Stimulated activated CD4-positive, alpha-beta T cell treated with anti-CD3 and anti-CD28 coated beads, Interleukin-4, amount 100 ng/mL, for 24 hours (primary cell): ENCODE measurements around the gene PTPRN2.
"Not testable (repeated sequence)": the region's sequence is repeated elsewhere in the genome, so short reads cannot be mapped to it uniquely, and the experiment has no call there.

ENCODE experiments used
- DNase-seq: peaks from one replicate; pipeline ENCODE4 v3.0.0-alpha.2; 2020

The PTPRN2 gene

DNA sequence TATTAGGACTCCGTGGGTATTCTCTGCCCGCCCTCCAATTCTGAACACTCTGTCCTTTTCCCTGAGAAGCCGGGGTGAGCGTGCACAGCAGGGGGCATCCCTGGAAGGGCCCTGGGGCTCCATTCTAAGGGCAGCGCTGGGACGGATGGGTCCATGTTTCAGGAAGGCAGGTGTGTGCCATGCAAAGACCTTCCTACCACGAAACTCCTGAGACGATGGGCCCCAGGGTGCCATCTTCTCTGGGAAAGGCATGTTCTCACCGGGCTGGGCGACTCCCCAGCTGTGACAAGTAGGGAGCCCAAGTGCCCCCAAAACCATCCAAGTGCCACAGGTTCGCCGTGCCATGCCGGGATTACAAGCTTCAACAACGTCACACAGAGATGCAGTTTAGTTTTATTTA, 994.1 kb downstream of the PTPRN2 start:
- no peak for DNase-seq

DNA sequence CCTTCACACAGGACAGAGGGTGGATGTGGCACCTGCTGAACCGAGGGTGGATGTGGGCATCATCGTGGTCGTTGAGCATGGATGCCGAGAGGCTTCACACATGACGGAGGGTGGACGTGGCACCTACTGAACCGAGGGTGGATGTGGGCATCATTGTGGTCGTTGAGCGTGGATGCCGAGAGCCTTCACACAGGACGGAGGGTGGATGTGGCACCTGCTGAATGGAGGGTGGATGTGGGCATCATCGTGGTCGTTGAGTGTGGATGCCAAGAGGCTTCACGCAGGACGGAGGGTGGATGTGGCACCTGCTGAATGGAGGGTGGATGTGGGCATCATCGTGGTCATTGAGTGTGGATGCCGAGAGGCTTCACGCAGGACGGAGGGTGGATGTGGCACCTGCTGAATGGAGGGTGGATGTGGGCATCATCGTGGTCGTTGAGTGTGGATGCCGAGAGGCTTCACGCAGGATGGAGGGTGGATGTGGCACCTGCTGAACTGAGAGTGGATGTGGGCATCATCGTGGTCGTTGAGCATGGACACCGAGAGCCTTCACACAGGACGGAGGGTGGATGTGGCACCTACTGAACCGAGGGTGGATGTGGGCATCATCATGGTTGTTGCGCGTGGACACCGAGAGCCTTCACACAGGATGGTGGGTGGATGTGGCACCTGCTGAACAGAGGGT, 994.8 kb downstream of the PTPRN2 start:
- not testable (repeated sequence) for DNase-seq

DNA sequence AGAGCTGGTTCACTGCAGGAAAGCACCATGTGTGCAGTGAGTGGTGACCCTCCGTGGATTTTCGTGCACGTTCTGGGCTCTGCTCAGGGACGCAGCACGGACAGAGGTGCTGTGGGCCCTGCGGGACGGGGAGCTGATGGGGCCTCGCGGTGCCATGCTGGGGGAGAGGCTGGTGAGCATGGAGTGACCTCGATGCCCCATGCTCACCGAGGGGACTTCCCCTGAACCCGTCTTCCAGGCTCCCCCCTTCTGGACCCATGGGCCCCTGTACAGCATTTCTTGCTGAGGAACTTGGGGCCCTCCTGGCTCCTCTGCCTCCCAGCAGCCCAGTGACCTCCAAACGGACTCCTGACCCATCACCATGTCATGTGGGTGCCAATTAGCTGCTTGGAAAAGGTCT, 997.1 kb downstream of the PTPRN2 start:
- DNase-seq: no peak

DNA sequence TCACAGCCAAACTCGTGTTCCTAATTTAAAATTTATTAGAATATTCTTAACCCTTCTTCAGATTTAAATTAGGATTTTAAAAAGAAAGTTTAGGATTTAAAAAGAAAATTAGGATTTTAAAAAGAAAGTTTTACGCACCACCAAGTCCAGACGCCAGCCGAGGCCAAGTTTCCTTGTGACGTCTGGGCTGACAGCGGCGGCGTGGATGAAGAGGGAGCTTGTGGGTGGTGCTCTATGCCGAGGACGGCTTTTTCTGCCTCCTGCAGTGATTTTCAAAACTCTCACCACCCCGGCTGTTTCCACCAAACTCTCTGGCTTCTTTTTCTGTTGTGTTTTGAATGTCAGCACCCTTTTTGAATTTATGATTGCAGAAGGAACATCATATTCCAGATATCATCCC, 997.9 kb downstream of the PTPRN2 start:
- DNase-seq: no peak

DNA sequence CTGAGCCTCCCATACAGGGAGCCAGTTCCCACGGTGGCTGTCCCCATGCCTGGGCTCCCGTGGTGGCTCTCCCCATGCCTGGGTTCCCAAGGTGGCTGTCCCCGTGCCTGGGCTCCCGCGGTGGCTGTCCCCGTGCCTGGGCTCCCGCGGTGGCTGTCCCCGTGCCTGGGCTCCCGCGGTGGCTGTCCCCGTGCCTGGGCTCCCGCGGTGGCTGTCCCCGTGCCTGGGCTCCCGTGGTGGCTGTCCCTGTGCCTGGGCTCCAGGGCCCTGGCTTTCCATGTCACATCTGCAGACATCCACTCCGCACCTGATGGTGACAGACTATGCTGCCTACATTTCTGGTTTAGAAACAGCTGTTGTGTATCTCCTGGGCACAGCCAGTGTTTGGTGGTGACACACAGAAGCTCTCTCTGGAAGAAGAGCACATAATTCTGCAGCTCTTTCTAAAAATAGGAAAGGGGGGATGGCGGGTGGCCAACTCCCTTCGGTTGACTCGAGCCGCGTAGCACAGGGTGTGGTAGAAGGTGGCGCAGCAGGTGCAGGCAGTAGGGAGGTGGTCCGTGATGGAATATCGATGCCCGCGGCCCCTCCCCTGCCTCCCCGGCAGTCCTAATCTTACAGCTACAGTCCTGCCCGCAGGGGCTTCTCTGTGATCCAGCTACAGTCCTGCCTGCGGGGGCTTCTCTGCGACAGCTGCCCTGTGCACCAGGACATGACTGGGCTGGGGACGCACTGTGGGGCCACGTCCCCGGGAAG, 999.6 kb downstream of the PTPRN2 start:
- no peak for DNase-seq

DNA sequence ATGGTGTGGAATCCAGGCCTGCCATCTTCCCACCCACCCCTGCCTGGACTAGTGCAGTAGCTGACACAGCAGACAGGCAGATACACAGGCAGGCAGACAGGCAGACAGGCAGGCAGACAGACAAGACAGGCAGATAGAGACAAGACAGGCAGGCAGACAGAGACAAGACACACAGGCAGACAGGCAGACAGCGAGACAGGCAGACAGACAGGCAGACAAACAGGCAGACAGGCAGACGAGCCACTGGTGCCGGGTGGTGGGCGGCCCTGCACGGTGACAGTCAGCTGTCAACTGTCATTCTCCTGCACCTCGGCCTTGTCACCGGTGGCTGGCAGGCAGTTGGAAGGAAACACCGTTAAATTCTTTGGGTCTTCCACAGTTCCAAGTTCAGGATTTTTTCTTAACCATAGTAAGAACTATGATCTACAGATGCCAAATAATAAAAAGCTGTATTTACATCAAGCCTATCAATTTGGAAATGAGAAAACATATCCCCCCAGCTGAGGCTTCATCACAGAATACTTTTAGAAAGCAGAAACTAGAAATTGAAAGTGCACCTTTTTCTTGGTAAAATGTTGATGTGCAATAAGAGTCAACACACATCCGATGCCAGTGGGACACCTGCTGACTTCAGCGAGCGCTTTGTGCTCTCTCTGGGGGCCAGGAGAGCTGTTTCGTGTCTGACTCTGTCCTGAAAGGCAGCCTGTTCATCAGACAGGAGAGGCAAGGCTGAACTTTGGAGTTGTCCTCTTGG, 1000.4 kb downstream of the PTPRN2 start:
- DNase-seq: no peak

DNA sequence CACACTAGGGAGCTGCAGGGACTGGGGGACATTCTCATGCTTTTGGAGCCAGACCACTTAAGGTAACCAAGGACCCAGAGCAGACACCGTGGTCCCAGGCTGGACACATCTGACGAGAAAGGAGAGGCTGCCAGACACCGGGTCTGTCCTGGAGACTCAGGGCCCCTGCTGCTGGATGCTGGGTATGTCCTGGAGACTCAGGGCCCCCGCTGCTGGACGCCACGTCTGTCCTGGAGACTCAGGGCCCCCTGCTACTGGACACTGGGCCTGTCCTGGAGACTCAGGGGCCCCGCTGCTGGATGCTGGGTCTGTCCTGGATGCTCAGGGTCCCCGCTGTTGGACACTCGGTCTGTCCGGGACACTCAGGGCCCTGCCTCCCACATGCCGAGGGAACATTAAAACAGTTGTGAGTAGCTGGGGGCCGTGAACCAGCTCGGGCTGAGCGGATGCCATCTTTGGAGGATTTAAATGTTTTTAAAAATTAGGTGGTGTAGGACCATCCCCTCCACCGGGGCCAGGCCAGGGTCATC, 1001.1 kb downstream of the PTPRN2 start:
- DNase-seq: no peak

DNA sequence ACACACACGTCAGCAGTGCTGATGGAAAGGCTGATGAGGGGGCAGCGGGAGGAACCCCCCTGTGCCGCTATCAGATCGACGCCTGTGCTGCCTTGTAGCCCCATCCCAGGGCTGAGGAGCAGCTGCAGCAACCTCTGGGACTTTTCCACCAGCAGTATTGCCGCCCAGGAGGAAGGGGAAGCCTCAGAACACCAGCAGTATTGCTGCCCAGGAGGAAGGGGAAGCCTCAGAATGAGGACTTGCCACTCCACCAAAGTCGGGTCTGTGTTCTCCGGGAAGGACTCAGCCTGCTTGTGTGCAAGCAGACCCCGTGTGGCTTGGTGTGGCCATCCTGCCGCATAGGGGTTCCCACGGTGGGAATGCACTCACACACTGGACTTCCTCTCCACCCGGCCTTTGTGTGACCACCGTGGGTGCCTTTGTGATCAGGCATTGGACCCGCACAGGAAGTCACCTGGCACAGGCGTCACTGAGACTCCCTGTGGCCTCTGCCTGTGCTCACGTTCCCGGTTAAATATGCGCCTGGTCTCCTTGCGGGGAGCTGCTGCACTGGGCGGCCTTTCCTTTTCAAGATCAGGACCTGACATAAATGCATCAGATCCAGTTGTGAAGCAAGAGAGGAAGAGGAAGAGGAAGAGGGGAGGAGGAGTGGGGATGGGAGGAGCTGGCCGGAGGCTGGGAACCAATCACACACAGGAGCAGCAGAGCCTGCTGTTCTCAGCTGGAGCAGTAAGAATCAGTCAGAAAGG, 1002.3 kb downstream of the PTPRN2 start:
- no peak for DNase-seq

DNA sequence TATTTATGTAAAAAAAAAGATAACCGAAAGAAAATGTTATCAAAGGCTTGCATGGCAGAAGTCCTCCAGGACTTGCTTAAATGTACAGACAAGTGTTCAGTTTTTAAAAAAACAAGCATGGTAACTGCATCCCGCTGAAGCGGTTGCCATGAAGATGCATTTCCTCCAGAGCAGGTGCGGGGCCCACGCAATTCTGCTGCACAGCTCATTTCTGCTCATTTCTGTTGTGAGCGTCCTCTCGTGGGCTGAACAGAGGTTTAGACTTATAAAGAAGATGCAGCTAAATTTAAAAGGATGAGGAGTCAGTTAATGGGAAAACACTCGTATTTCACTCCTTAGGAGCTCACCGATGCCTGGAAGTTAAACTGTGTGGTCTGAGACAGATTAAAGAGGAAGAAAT, 1003.2 kb downstream of the PTPRN2 start:
- DNase-seq: no peak

DNA sequence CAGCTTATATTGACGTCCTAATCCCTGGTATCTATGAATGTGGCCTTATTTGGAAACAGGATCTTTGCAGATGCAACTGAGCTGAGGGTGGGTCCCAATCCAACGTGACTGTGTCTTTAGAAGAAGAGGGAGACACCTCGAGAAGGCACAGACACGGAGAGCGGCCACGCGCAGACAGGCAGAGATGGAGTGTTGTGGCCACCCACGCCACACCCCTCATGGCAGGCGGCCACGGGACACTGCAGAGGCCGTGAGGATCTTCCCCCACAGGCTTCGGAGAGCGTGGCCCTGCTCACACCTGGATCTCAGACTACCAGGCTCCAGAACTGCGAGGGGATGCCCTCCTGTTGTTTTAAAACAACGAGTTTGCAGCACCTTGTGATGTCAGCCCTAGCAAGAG, 1005.9 kb downstream of the PTPRN2 start:
- no peak for DNase-seq

DNA sequence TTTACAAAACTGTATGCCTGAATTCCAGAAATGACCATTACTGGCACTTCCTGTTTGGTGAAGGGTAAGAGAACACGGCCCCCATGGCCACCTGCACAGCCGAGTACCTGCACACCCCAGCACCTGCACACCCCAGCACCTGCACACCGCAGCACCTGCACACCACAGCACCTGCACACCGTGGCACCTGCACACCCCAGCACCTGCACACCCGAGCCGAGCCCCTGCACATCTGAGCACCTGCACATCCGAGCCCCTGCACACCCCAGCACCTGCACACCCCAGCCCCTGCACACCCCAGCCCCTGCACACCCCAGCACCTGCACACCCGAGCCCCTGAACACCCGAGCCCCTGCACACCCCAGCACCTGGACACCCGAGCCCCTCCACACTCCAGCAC, 1007.3 kb downstream of the PTPRN2 start:
- DNase-seq: no peak

DNA sequence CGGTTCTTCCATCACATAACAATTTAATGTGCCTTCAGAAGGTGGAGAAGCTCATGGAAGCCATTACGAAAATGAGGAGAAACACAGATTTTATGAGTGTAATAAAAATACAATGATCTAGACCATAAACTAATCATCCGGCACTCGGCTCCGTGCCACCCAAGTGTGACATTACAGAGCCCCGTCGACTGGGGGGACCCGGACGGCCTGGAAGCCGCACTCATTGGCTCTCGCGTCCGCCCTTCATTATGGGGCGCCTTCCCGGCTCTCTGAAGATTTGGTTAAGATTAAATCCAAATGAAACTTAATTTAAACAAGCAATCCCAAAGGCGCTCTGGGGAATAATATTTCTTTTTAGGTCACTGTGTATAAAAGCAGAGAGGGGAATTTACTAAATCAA, 1008.2 kb downstream of the PTPRN2 start:
- no peak for DNase-seq

DNA sequence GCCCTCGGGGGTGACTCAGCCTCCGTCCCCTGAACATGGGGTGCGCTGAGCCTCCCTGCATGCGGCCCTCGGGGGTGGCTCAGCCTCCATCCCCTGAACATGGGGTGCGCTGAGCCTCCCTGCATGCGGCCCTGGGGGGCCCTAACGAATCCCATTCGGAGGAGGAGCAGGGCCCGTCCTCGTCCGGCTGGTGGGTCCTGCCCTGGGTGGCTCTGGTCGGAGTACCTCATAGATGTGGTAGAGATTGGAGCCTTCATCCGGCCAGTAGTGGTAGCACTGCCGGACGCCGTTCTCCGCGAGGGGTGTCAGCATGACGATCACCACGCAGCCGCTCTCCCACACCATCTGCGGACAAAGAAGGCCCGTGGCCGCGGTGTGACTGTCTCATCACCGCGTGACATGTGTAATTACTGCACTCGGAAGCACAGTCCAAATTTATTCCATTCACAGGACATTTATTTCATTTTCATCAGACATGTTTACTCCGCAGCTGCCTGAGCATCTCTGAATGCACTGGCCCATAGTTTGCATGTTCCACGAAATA, 1009.8 kb downstream of the PTPRN2 start:
- no peak for DNase-seq

DNA sequence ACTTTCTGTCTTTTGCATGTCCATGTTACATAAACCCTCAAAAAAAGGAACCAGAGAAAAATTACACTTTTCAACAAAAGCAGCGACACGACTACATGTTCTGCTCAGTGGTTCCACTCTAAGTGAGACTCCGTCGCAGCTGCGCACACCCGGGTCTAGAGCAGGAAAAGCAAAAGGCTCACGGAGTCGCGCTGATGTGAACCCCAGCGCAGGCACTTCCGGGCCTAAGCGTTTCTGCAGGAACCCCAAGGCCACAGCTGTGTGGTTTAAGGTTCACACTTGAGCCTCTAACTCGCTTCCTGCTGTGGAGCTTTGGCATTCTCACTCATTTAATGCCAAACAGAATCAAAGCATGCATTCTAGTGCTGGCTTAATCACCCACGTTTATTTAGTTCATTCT, 1010.6 kb downstream of the PTPRN2 start:
- DNase-seq: no peak

DNA sequence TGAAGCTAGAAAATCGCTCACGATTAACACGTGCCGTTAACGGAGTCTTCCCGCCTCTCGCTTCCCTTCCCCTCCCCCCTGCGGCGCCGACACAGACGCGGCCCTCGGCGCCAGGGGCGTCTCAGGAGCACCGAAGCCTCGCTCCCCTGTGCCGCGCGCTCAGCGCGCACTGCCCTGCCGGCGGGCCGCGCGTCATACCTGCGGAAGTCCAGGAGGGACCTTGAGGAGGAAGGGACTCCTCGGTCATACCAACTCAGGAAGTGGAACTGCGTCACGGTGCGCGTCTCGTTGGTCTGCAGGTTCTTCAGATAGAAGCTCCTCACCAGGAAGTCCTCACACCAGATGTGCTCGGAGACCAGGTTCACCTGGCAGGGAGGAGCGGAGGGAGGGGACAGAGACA, 1011.2 kb downstream of the PTPRN2 start:
- peak; percentile 54 for DNase-seq

DNA sequence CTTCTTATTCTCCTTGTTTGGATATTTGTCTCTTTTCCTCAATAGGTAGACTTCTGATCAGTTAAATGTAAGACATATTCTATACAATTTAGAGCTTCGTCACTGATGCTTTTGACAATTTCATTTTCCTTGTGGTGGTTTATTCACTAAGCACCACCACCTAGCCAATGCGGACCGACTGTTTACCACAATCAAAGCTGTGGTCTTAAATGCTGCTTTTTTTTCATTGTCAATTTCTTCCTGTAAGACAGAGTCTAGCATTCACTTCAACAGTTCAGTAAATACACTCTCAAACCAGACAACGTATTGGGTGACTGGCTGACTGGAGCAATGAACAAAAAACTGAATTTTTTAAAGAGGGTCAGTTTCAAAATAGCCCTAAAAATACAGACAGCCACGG, 1011.8 kb downstream of the PTPRN2 start:
- DNase-seq: no peak

DNA sequence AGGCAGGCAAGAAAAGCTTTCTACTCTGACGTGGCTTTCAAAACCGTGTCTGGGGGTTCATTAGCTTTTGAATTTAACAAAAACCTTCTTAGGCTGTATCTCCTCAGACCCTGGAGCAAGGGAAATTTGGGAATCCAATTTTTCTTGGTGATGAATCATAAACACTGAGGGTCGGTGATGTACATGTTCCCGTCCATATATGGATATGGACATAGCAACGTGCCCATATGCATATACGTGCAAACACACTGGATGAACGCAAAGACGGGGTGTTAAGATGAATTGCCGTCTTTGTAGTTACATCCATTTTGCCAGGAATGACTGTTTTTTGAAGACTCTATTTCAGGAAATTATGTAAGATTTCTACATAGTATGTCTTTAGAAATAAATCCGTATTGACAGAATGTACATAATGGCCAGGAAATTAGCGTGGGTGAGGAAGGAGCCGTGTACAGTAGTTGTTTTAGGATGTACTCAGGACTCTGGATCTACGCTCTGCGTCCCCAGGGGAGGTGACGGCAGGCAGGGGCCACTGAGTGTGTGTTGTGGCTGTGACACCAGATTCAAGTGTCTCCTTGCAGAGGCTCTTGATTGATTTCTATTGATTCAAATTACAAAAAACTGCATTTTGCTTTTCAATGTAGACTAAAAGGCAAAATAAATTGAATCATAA, 1012.6 kb downstream of the PTPRN2 start:
- no peak for DNase-seq

DNA sequence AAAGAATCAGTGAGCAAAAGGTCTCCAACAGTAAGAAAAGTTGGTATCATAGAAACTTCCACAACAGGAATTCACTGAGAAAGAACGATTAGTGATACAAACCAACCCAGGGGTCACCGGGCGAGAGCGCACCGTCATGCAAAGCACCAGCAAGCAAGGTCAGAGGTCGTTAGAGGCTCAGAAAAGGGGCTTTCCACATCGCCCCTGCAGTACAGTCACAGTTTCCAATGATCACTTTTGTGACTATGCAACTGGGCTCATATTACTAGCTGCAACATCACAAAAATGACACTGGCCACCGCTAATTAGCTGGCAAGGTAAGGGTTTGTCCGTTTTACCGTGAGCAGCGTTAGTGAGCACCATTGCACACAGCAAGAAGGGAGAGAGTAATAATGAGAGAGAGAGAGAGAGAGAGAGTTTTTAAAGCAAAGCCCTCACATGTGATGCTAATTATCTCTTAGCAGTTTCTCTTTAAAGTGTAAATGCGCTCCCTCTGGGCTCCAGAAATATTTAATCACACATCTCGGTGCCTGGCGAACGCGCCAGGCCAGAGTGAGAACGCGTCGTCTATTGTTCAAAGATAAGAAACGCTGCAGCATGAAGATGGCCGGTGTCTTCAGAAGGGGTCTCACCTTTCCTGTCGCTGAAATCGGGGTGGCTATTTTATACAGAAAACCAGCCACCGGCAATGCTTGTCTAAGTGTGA, 1013.4 kb downstream of the PTPRN2 start:
- no peak for DNase-seq

DNA sequence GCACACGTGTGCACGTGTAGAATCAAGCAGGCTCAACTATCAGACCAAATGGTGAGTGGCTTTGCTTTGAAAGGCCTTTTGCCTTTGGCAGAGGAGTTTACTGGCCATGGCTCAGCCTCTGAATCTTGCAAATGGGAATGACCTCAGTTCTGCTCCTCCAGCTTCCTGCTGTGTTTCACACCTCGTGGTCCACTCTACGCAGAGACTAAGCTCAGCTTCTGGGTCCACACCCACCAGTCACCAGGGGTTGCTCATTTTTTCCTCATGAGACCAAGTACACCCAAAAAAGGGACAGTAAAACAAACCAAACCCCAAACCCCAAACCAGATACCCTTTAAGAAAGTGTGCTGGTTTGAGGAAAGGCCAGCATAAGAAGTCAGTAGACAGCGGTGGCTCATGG, 1014.4 kb downstream of the PTPRN2 start:
- no peak for DNase-seq

DNA sequence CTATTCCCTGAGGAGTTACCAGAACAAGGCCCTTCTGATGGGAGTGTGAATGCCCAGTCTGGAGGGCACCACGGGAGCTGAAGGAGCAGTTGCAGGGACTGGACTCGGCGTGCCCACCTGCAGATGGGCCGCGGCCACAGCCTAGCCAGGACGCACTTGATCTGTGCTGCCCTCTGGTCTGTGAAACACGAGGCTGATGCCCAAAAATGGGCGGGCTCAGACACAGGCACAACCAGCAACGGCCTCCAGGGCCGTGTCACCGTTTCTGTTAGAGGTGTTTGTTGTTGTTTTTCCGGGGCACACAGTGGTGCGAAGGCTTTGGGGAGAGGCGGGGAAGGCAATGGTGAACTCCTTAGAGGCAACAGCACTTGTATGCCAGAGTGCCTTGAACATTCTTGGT, 1015.0 kb downstream of the PTPRN2 start:
- DNase-seq: no peak

DNA sequence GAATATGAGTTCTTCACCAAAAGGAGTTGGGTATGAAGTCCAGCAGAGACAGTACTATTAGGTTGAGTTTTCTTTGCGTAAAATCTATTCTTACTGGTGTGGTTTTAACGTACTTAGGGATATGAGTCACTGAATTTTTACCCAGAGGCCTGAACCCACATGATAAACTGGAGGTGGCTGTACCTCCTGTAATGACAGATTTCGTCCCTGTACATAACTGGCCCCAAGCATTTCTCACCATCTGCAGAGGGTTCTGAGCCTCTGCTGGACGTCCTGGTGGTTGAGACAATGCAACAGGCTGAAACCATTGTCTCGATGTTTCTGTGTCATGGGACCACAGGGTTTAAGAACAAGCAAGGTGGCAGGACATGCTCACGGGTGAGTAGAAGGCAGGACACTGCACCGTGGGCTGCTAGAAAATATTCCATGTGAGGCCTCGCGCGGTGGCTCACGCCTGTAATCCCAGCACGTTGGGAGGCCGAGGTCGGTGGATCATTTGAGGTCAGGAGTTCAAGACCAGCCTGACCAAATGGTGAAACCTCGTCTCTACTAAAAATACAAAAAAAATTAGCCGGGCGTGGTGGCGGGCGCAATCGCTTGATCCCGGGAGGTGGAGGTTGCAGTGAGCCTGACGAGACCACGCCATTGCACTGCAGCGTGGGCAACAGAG, 1017.0 kb downstream of the PTPRN2 start:
- DNase-seq: no peak
